GM21529 (cell line): Measurements from ENCODE around the gene SGCD.
A peak's percentile ranks its signal among the peaks of the same experiment; 100 is the strongest.

Experiments used
- ATAC-seq: cut with Tn5 transposase; IDR thresholded peaks from one replicate; pipeline ENCODE4 v1.9.1; 2021; ENCODE audit not compliant: unreplicated experiment

Gene SGCD

DNA sequence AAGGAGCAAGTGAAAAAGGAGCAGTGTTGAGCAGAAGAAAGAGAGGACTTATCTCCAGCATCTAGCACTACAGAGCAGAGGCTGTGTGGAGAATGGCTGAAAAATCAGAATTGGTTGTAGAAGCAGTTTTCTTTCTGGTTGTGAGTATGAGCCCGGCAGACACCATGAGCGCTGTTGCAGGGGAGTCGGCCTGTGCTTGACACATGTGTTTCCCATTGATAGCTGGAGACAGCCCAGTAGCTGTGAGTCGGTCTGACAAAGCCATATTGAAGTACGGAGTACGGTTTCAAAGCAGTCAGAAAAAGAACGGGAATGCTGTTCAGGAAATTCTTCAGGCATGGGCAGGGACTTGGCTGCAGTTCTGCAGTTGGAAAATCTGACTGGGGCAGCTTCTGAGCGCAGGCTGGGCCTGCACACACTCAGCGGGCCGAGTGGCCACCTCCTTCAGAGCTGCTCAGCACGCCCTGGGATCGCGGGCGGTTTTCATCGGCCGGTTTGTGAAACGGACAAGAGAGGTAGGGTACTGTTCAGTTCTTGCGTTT lies at the start of gene SGCD:
TSS of gene SGCD (plus strand) at position 447 of the 542 bp plus-strand sequence.
- no peak for ATAC-seq

DNA sequence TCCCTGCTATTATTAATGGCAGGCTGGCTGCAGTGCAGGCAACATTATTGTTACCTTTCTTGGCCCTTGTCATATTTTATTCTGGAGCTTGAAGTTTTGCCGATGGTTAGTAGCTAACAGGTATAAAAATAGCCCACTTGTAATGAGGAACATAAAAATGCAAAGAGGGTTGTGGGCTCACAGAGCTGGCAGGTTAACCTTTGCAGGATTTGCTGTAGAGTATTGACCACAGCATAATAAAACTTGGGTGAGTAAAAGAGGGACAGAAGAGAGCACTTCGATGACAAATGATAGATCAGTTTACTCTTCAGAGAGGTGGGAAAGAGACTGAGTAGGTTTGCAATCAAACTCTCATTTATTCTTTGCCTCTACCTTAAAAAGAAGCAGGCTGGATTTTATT lies 49.7 kb upstream of the SGCD start:
- no peak for ATAC-seq

- ATAC-seq: no peak
These were observed 31.5 kb upstream of the SGCD start for GRCh38 chr5:156295431-156295830.

DNA sequence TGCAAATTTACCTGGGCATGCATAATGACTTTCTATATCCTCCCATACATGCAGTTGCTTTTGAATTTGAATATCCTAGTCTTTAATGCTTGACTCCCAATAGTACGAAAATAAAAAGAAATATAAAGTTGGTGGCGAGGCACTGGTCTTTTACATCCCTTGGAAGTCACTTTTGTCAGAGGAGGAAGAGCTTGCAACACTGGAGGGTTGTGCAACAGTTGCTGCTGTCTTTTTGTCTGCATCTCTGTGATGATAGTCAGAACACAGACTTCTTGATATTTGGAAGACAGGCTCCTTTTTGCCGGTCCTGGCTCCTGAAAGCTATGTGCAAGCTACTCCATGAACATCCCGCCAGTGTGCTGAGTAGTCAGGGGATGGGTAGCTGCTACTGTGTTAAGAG lies 16.8 kb upstream of the SGCD start:
- ATAC-seq: no peak

DNA sequence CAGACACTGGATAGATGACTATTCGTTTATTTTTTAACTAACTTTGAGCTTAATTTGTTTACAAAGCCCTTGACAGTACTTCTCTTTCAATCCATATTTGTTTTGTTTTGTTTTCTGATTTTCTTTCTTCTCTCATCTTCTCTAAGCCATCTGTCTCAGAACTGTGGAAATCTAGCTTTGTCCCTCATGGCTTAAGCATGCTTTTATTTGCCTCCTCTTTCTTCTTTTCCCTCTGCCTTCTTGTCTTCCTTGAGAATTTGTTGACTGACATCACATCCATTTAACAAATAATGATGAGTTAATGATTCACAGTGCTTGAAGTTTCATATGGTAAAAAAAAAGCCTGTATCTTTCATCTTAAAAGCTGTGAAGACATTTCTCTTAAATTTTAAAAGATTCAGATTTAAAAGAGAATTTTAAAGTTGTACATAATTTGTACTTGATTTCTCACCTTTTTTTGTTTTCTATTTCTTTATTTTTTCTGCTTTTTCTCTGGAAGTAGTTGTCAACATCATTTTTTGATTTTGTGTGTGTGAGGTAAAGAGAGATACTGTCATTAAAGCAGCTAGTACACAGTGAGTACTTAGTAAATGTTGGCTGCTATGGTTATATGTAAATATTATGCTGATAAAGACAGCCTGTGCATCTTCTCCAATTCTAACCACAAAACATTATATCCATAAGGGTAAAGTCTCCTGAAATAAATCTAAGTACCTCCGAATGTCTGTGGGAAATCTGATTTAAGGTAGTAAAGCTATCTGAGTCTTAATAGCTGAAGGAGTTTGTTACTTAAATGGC lies 13.9 kb upstream of the SGCD start:
- no peak for ATAC-seq

GRCh38 chr5:156314416-156314815 lies 12.5 kb upstream of the SGCD start:
- no peak for ATAC-seq

GRCh38 chr5:156322666-156323065 lies 4.3 kb upstream of the SGCD start:
- no peak for ATAC-seq

DNA sequence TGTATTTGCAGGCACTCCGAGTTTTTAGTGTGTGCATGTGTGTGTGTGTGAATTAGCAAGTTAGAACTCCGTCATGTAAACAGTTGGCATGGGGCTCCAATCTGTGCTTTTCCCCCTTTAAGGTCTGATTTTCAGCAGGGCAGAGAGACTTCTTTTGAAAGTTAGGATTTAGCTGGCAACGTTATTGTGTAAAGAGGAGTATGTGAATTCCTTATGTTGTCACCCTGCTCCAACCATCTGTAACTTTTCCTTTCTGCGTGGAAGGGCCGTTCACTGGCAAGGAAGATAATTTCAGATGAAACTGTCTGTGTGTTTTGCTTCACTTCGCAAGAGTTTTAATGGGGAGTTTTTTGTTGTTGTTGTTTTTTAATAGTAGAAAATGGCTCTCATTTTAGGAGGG lies 332 bp downstream of the SGCD start:
- ATAC-seq: no peak

DNA sequence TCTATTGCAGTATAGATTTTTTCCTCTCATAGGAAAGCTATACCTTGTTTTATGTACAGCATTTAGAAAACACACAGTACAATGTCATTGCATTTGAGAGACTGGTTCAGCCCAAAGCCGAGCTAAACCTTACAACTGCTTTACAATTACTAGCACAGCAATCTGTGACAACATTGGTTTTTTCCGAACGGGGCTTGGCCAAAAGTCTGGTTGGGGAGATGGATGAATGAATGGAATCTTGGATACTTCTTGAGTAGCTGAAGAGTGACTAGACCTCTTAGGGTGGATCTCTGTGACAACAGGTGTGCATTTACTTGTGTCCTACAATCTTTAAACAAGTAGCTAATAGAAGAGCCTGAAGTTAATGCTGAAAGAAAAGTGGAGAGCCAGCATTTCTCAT lies 1.2 kb downstream of the SGCD start:
- no peak for ATAC-seq

- no peak for ATAC-seq
These were observed 1.8 kb downstream of the SGCD start for GRCh38 chr5:156328766-156329165.

- ATAC-seq: no peak
These were observed 2.2 kb downstream of the SGCD start for GRCh38 chr5:156329171-156329611.

DNA sequence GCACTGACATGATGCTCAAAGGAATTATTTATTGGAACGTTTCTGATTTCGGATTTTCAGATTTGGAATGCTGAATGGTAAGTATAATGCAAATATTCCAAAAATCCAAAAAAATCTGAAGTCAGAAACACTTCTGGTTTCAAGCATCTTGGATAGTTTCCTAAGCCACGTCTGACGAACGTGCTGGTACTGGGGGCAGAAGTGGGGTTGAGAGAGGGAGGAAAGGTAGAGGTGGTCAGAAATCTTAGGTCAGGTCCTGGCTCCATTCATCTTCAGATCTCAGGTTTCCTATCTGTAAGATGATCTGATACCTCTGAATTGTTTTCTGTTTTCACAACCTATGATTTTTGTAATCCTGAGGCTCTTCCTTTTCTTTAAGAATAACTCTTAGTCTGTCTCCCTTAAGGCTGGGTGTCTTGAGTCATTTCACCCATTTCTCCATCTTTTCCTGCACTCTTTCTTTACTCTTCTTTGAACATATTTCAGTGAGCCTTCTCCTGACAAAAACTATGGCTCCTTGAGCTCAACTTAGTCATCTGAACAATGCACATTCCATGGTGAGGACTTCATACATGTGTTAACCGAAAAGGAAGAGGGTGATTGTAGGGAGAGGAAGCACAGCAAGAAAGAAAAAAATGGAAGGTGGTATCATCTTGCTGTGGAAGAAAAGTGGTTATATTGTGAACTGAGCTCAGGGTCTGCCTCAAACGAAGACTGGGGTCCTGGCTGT lies 3.3 kb downstream of the SGCD start:
- no peak for ATAC-seq

- no peak for ATAC-seq
These were observed 4.2 kb downstream of the SGCD start for GRCh38 chr5:156331181-156331580.

DNA sequence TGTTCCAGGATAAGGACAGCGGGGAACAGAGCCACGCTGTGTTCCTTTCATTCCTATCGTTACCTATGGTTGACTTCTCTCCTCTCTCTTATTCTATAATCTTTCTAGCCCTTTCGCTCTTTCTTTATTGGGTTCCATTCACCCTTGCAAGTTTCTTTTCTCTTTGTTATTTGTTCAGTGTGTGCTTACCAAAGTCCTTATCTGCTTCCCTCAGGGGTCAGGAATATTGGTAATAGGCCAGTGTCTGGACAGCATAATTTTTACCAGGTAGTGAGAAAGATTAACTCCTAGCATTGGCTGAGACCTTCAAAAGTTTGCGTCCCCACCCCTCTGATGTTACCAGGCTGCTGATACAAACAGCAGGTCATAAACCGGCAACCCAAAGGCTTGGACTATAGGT lies 4.9 kb downstream of the SGCD start:
- no peak for ATAC-seq

DNA sequence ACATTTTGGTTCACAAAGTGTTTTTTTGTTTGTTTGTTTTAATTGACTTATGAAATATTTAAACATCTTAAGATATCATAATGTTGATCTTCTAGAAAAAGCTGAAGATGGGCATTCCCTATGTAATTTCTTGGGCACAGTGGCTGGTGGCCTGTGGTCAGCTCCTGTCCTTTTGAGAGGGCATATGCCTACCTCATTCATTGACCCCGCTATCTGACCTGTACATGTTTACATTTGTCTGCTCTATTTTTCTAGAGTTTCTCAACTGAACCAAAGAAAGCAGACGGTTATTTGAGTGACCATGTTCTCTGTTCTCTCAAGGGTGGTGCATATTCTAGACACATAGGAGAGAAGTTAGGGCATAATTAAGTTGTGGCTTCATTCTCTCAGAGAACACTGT lies 5.3 kb downstream of the SGCD start:
- ATAC-seq: no peak

DNA sequence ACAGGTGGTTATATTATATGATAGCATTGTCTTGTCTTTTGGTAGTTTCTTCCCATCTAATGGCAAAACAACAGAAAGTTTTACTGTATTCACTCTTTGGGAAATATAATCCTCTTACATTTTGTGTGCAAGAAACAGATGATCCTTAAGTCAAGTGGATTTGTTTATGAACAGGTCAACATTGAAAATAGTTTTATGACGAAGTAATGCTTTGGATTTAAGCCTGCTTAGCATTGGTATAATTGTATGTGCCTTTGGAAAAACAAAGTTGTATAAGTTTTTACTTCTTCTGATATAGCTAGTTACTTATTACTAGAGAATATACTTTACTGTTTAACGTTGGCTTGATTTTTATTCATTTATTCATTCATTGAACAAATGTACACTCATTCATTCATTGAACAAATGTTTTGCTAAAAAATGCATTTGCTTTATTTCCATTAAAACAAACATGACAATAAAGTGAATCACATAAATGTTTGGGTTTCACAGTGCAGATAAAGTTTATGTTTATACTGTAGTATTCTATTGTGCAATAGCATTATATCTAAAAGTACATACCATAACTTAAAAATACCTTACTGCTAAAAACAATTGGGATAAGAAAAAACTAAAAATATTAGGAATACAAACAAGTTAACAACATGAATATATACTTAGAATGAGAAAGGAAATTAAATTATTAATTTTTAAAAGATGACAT lies 12.3 kb downstream of the SGCD start:
- no peak for ATAC-seq

- no peak for ATAC-seq
These were observed 13.9 kb downstream of the SGCD start for GRCh38 chr5:156340893-156341292.

GRCh38 chr5:156350256-156350655 lies 23.3 kb downstream of the SGCD start:
- no peak for ATAC-seq

DNA sequence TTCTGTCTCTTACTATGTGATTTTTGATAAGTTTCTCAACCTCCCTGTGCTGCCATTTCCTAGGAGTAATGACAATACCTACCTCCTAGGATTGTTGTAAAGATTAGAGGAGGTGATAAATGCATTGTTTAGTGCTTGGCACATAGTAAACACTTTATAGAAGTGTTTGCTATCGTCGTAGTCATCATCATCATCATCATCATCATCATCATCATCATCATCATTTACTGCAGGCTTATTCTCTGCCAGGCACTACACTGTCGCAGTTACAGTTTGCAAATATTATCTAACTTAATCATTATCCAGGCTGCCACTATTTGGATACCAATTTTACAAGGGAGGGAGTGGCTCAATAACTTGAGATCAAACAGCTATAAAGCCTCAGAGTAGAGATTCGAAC lies 24.5 kb downstream of the SGCD start:
- no peak for ATAC-seq

DNA sequence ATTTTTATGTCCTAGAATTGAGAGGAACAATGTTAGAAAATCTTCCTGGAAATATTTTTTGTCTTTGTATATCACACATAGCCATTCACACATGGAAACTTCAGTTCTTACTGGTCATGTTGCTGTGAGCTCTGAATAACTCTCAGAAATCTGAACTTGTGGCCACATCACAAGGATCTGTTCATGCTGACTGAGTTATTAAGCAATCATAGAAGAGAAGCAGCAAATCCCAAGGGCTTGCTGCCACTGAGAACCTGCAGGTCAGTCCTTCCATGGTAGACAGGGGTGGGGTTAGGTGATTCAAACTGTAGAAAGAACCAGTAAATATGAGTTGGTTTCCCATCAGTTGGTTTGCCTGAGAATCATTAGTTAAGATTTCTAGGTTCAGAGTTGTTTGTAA lies 27.6 kb downstream of the SGCD start:
- no peak for ATAC-seq

DNA sequence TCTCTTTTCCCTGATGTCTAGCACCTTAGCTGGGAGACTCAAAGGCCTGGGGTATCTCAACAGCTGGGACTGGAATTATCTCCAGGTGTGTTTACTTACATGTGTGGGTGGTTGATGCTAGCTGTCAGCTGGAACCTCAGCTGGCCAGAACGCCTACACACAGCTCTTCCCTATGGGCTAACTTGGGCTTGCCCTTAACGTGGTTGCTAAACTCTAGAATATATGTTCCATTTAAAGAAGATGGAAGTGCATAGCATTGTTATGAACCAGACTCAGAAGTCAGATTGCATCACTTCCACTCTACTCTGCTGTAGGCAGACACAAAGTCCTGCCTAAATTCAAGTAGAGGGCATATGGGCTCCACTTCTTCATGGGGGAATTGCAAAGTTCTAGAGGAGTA lies 29.3 kb downstream of the SGCD start:
- ATAC-seq: peak; percentile 52

- ATAC-seq: peak; percentile 48
These were observed 32.5 kb downstream of the SGCD start for GRCh38 chr5:156359476-156359875.
